WTC11 (cell line): ENCODE measurements around the gene TUT4. TPM values are rescaled to one million over a fixed set of nuclear protein-coding genes. Genes with fewer than 3 reads are reported as not detected.

Source experiments
- ATAC-seq: fragments of 200-7000 bp; cut with Tn5 transposase; 2 replicates; pipeline ENCODE4 v1.10.0; 2021; ENCODE audit warnings: mild to moderate bottlenecking, moderate library complexity
- CTCF ChIA-PET: fragments of 300-600 bp; sonication (Branson Sonifier 250); formaldehyde crosslinking; loops from one replicate; lab custom pipeline; 2021; ENCODE audit warnings: antibody characterized with exemption; lab: Charles Lee
- POLR2A ChIA-PET: fragments of 350-600 bp; sonication (Branson Sonifier 250); formaldehyde crosslinking; loops from one replicate; lab custom pipeline; 2021; ENCODE audit warnings: antibody characterized with exemption; lab: Charles Lee
- DNase-seq: peaks from one replicate; pipeline ENCODE4 v3.0.0; 2021; ENCODE audit warnings: low spot score
- H3K27ac Mint-ChIP-seq: 2 replicates; pipeline ENCODE4 v1.8.0; 2021; ENCODE audit warnings: mixed read lengths
- H3K27me3 Mint-ChIP-seq: 2 replicates; pipeline ENCODE4 v1.8.0; 2021; ENCODE audit warnings: low read depth, mild to moderate bottlenecking, moderate library complexity, mixed read lengths
- H3K36me3 Mint-ChIP-seq: 2 replicates; pipeline ENCODE4 v1.8.0; 2021; ENCODE audit warnings: mixed read lengths
- H3K4me1 Mint-ChIP-seq: 2 replicates; pipeline ENCODE4 v1.8.0; 2022; ENCODE audit warnings: mixed read lengths
- H3K4me3 Mint-ChIP-seq: 2 replicates; pipeline ENCODE4 v1.8.0; 2021; ENCODE audit warnings: mild to moderate bottlenecking, moderate library complexity, mixed read lengths
- H3K9me3 Mint-ChIP-seq: 2 replicates; pipeline ENCODE4 v1.8.0; 2021; ENCODE audit warnings: mixed read lengths
- AR ChIP-seq: fragments of 250-450 bp; sonication (Bioruptor Pico); IDR thresholded peaks from 2 replicates; pipeline ENCODE4 v1.9.0; 2021; ENCODE audit warnings: mild to moderate bottlenecking
- ATF6 ChIP-seq: sonication (generic); formaldehyde crosslinking; IDR thresholded peaks from 2 replicates; pipeline ENCODE4 v1.8.1; 2023; ENCODE audit warnings: mild to moderate bottlenecking, missing genetic modification reagents
- CREM ChIP-seq: sonication (generic); formaldehyde crosslinking; IDR thresholded peaks from 2 replicates; pipeline ENCODE4 v1.8.1; 2022; ENCODE audit warnings: mild to moderate bottlenecking, missing genetic modification reagents, moderate library complexity
- E2F5 ChIP-seq: sonication (generic); formaldehyde crosslinking; IDR thresholded peaks from 2 replicates; pipeline ENCODE4 v1.8.1; 2022; ENCODE audit warnings: mild to moderate bottlenecking, moderate library complexity, missing genetic modification reagents
- FOXP1 ChIP-seq: sonication (generic); formaldehyde crosslinking; IDR thresholded peaks from 2 replicates; pipeline ENCODE4 v1.8.0; 2022; ENCODE audit warnings: missing genetic modification reagents, mild to moderate bottlenecking, moderate library complexity, borderline replicate concordance
- FOXP4 ChIP-seq: sonication (generic); formaldehyde crosslinking; IDR thresholded peaks from 2 replicates; pipeline ENCODE4 v1.8.0; 2022; ENCODE audit warnings: mild to moderate bottlenecking, missing genetic modification reagents
- GABPB1 ChIP-seq: sonication (generic); formaldehyde crosslinking; IDR thresholded peaks from 2 replicates; pipeline ENCODE4 v1.8.1; 2023; ENCODE audit warnings: mild to moderate bottlenecking, missing genetic modification reagents
- IRF2 ChIP-seq: sonication (generic); formaldehyde crosslinking; IDR thresholded peaks from 2 replicates; pipeline ENCODE4 v1.8.0; 2022; ENCODE audit warnings: low read depth, missing genetic modification reagents, borderline replicate concordance
- KAT7 ChIP-seq: sonication (generic); formaldehyde crosslinking; IDR thresholded peaks from 2 replicates; pipeline ENCODE4 v1.8.1; 2023; ENCODE audit warnings: missing genetic modification reagents, mild to moderate bottlenecking, borderline replicate concordance
- MAX ChIP-seq: sonication (generic); formaldehyde crosslinking; IDR thresholded peaks from 2 replicates; pipeline ENCODE4 v1.8.0; 2022; ENCODE audit warnings: mild to moderate bottlenecking, missing genetic modification reagents
- NR1H2 ChIP-seq: sonication (generic); formaldehyde crosslinking; IDR thresholded peaks from 2 replicates; pipeline ENCODE4 v1.9.0; 2021; ENCODE audit warnings: mild to moderate bottlenecking, moderate library complexity, missing genetic modification reagents
- PRDM15 ChIP-seq: sonication (generic); formaldehyde crosslinking; IDR thresholded peaks from 2 replicates; pipeline ENCODE4 v1.8.0; 2022; ENCODE audit warnings: missing genetic modification reagents
- PRRX2 ChIP-seq: fragments of 250-450 bp; sonication (Bioruptor Pico); IDR thresholded peaks from 2 replicates; pipeline ENCODE4 v1.8.0; 2021; ENCODE audit warnings: mild to moderate bottlenecking
- RORB ChIP-seq: fragments of 250-450 bp; sonication (Bioruptor Pico); IDR thresholded peaks from 2 replicates; pipeline ENCODE4 v1.9.0; 2021; ENCODE audit warnings: mild to moderate bottlenecking
- SMAD4 ChIP-seq: sonication (generic); formaldehyde crosslinking; IDR thresholded peaks from 2 replicates; pipeline ENCODE4 v1.8.0; 2022; ENCODE audit warnings: mild to moderate bottlenecking, missing genetic modification reagents
- SOX15 ChIP-seq: fragments of 250-450 bp; sonication (Bioruptor Pico); IDR thresholded peaks from 2 replicates; pipeline ENCODE4 v1.9.0; 2021; ENCODE audit warnings: mild to moderate bottlenecking
- TP53 ChIP-seq: sonication (generic); formaldehyde crosslinking; IDR thresholded peaks from 2 replicates; pipeline ENCODE4 v1.8.1; 2023; ENCODE audit warnings: mild to moderate bottlenecking, missing genetic modification reagents
- ZNF263 ChIP-seq: sonication (generic); formaldehyde crosslinking; IDR thresholded peaks from 2 replicates; pipeline ENCODE4 v1.8.1; 2022; ENCODE audit warnings: low read depth, mild to moderate bottlenecking, moderate library complexity, missing genetic modification reagents
- ZNF416 ChIP-seq: fragments of 250-450 bp; sonication (Bioruptor Pico); IDR thresholded peaks from 2 replicates; pipeline ENCODE4 v1.9.0; 2021; ENCODE audit warnings: mild to moderate bottlenecking, inconsistent platforms
- ZNF423 ChIP-seq: fragments of 250-450 bp; sonication (Bioruptor Pico); IDR thresholded peaks from 2 replicates; pipeline ENCODE4 v2.1.2; 2022; ENCODE audit warnings: mild to moderate bottlenecking, moderate library complexity
- ZSCAN18 ChIP-seq: fragments of 250-450 bp; sonication (Bioruptor Pico); IDR thresholded peaks from 2 replicates; pipeline ENCODE4 v2.1.2; 2022; ENCODE audit warnings: mild to moderate bottlenecking, moderate library complexity
- total RNA-seq: library from RNA; stranded (reverse); gene quantifications from 3 replicates; pipeline ENCODE4 v1.2.3, GENCODE V29; 2021

Gene TUT4
- total RNA-seq, 1 experiment from 2014 or later, result 63.3 TPM

GRCh38 chr1:52424231-52424636 lies 128.7 kb downstream of the TUT4 start (continued):
- TF ChIP-seq PRDM15 (CRISPR knock-in tag) (no peak), MAX (CRISPR knock-in tag) (no peak), IRF2 (CRISPR knock-in tag) (no peak), FOXP1 (CRISPR knock-in tag) (no peak)

- Mint-ChIP-seq H3K27ac (no peak overlapping the region), H3K4me1 (peaks cover 9% of the 10 kb centered on the region), H3K27me3 (no peaks in the 10 kb centered on the region), H3K9me3 (0 out of 2 replicates have a peak, but pooled peaks cover 2% of the 10 kb centered on the region), H3K4me3 (no peak overlapping the region), H3K36me3 (peaks cover 26% of the 10 kb centered on the region)
- no peak for ATAC-seq
- ChIA-PET CTCF (no interaction called here), POLR2A (no interaction called here)
- TF ChIP-seq ZNF423 (CRISPR knock-in tag) (no peak), GABPB1 (no peak), SOX15 (no peak), CREM (no peak), AR (CRISPR knock-in tag) (no peak), ATF6 (CRISPR knock-in tag) (no peak), SMAD4 (CRISPR knock-in tag) (no peak), ZNF416 (CRISPR knock-in tag) (no peak), PRRX2 (CRISPR knock-in tag) (no peak), KAT7 (CRISPR knock-in tag) (no peak), FOXP4 (CRISPR knock-in tag) (no peak), ZNF263 (no peak), ZSCAN18 (CRISPR knock-in tag) (no peak), RORB (CRISPR knock-in tag) (no peak), E2F5 (no peak), TP53 (CRISPR knock-in tag) (no peak), NR1H2 (CRISPR knock-in tag) (no peak)
- DNase-seq, result no peak
Measured at GRCh38 chr1:52423771-52424170, 129.1 kb downstream of the TUT4 start.
